Measurements from ENCODE around the gene IGFN1.

The IGFN1 gene

DNA sequence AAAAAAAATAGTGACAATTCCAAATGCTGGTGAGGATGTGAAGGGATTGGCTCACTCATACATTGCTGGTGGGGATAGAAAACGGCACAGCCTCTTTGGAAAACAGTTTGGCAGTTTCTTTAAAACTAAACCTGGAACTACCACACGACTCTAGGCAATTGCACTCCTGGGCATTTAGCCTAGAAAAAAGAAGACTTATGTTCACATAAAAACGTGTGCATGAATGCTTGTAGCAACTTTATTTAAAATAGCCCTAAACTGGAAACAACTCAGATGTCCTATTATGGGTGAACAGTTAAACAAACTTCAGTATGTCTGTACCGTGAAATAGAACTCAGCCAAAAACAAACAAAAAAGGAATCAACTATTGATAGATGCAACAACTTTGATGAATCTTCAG, 26.9 kb upstream of the IGFN1 start:
- DNase-seq (ENCODE audit: low spot score): no peak

DNA sequence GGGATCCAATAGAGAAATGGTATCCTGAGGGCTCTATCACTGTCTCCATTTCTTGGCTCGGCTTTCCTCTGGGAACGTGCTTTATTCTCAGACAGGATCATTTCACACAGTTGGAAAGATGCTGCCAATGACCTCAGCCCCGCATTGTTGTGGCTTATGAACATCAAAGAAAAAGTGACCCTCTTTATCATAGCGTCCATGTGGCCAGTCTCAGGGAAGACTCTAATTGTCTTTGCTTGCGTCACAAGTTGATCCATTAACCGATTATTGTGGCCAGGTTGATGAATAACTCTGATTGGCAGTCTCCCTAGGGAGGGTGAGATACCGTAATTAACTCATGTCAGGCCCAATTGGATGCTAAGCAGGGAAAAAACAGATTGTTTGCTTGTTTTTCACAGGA, 26.0 kb upstream of the IGFN1 start:
- DNase-seq (ENCODE audit: low spot score): no peak

DNA sequence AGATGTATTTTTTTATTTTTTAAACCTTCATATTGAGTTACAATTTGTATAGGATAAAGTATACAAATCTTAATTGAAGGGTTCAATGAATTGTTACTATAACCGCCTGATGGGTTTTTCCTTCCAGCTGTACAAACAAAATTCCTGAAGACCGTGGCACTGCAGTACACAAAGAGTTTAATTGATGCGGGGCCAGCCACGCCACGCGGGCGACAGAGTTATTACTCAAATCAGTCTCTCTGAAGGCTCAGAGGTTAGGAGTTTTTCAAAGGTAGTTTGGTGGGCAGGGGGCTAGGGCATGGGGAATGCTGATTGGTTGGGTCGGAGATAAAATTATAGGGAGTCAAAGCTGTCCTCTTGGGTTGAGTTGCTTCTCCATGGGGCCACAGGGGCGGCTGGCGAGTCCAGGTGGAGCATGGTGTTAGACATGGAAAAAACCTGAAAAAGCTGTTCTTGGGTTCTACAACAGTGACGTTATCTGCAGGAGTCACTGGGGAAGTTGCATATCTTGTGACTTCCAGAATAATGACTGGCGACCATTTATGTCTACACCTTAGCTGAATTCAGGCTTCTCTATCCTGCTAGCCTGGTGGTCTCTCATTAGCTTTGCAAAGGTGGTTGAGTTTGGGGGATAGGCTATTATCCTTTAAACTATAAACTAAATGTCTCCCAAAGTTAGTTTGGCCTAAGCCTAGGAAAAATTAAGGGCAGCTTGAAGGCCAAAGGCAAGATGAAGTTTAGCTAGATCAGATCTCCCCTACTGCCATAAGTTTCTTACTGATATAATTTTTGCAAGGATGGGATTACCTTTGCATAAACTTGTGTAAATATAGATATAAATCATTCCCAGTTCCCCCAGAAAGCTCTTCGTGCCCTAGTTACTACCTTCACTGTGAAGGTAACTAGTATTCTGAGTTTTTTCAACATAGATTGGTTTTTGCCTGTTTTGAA, 23.3 kb upstream of the IGFN1 start:
- DNase-seq (ENCODE audit: low spot score): no peak

DNA sequence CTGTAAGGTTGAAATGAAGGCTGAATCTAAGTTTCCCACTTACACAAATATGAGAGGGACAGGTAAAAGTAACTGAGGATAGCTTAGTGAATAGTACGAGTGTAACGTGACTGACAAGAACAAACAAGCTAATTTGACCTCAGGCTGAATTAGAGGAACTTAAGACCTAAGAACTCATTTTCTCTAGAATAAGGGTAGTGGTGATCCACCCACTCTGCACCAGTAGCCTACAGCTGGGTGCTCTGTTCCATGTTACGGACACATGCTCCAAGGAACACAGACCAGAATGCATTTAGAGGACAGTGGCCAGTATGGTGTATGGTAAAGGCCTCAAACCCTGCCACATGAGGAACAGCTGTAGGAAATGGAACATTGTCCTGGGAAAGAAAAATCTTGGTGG, 21.4 kb upstream of the IGFN1 start:
- no peak for DNase-seq (ENCODE audit: low spot score)

DNA sequence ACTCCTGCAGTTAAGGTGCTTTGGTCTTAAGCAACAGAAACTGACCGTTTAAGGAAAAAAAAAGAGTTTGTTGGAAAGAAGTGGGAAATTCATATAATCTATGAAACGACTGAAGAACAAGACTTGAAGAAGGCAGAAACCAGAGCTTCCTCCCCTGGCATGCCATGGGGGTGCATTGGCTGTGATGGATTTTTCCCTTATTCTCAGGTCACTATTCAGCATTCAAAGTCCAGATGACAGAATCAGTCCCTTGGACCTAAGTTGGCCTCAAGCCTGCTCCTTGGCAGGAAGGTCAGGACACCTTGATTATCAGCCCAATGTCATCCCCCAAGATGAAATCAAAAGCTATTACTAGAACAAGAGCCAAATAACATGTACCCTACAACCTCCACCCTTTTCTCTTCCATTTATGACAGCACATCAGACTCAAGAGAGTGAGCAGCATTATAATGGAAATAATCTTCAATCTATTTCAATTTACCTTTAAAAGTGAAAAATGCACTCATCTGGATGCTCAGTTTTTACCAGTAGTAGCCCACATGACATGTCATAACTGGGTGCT, 20.6 kb upstream of the IGFN1 start:
- DNase-seq (ENCODE audit: low spot score): no peak

DNA sequence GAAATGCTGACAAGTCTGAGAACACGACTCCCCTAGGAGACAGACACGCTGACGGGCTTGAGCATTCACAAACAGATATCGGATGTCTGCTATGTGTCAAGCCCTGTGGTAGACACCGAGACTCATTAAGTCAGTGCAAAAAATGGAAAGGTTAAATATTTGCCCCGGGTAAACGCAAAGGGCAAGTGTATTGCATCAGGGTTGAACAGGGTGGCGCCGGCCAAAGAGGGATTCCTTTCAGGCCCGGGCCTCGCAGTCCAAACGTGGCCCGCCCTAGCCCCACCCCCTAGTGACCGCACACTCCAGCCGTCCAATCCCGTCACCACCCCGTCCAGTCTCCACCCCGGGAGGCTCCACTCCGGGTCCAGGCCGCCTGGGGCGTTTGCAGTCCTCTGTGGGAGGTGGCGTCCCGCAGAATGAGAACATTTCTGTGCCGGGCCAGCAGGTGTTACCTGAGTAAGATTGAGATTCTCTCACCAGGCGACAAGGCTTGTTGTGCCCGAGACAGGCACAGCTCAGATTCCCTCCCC, 20.0 kb upstream of the IGFN1 start:
- peak; percentile 87 for DNase-seq (ENCODE audit: low spot score)

DNA sequence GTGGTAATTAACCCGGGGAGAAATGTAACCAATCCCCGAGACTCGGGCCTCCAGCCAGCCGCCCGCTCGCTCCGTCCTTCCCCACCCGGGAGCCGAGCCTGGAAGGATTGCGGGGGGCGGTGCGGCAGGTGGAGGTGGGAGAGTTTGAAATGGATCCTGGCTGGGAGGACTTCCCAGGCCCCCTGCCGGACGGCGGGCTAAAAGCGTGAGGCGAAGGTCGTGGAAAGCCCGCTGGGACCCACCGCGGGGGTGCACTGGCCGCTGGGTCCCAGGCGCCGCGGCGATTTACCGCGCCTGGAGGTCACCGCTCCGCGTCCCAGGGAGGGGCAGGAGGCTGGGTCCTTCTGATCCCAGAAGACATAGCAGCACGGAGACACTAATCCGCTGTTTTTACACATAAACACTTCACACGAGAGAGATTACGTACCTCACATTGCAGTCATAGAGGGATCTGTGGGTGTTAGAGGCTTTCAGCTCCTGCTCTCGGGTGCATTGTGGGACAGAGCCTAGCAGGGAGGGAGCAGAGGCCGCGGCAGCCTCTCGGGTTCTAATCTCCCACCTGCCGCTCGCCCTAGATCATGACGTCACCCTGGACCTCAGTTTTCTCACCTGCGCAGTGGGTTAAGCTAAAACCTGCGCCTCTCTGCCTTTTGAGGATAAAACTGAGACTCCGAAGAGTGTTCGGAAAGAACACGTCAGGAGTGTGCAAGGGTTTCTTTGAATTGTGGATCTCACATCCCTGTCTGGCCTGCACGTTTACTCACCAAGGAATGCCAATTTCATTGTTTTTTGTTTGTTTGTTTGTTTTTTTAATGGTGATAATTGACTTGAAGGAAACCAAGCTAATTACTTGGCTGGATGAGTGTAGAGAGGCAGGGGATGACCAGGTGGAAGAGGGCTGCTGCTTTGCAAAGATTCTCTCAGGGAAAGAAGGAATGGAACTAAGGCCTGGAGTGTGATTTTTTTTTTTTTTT, 19.3 kb upstream of the IGFN1 start:
- no peak for DNase-seq (ENCODE audit: low spot score)

DNA sequence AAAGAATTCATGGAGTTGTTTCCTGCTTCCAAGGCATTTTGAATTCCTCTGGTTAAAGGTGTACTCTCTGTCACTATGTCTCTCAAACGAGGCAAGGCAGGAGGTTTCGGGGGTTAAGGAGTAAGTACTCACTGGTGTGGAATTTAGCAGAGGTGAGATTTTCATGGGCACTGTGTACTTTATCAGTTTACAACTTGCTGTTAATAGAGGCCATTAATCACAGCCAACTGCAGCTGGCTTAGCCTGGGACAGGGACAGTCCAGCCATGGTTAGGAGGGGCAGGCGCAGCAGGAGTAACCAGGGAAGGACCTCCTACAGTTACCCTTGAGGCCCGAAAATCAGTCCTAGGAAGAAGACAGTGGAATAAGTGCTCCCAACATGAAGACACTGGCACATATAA, 18.3 kb upstream of the IGFN1 start:
- no peak for DNase-seq (ENCODE audit: low spot score)

DNA sequence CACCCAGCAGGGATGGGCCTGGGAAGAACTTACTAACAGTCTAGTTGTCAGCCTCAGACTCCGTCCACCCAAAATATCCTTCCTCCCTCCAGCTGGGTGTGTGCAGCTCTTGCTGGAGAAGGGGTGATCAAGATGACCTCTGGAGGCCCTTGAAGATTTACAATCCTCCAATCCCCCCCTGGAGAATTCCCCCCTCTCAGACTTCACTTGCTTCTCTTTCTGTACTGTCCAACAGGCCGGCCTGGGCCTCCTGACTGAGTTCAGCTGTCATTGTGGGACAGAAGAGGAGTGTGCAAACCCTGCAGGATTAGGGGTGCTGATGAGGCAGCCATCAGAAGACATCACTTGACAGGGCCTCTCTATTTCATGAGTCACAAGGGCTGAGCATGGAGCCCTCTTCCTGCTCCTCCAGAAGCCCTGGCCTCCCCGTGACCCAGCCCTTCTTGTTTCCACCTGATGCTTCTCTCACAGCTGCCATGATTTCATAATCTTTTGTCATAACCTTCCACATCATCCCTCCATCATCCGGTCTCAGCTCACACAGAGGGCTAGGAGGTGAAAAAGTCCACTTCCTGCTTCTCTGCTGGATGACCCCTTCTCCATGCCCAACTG, 17.5 kb upstream of the IGFN1 start:
- DNase-seq (ENCODE audit: low spot score): no peak

DNA sequence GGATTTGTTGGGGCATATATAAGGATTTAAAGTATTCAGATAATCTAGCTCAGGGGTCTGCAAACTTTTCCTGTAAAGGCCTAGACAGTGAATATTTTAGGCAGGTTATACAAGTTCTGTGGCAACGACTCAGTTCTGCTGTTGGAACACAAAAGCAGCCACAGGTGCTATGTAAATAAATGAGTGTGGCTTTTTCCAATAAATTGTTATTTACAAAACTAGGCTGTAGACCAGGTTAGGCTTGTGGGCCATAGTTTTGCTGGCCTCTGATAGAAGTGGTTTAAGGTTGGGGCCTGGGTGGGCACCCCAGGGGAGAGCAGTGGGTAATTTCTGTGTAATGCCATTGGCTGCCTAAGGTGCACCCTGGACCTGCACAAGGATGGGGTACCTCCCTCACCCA, 16.9 kb upstream of the IGFN1 start:
- DNase-seq (ENCODE audit: low spot score): no peak

DNA sequence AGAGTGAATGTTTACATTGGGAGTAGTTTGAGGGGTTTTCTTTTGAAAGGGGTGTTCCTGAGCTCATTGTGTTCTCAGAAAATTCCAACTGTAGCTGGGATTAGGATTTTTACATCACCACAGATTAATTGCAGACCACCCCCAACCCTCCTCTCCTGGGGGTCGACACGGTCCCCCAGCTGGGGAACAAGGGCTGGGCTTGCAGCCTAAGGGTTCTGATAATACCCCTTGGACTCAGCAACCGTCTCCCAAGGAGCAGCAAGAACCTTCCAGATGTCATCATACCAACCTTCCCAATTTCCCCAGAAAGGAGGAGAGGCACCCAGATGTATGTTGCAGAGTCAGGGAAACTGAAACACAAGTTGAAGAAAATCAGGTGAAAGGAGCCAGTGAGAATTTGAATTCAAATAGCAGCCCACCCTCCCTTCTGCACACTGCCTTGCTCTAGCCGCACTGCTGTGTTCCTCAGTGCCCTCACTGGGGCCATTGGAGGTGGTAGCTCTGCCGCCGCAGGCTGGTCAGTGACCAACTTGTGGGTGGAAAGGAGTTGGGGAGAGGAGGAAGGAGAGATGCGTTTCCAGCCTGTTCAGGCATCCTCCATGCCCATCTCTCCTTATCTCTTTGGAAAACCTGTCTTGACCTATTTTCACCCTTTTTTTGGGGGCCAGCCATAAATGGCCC, 14.7 kb upstream of the IGFN1 start:
- no peak for DNase-seq (ENCODE audit: low spot score)

DNA sequence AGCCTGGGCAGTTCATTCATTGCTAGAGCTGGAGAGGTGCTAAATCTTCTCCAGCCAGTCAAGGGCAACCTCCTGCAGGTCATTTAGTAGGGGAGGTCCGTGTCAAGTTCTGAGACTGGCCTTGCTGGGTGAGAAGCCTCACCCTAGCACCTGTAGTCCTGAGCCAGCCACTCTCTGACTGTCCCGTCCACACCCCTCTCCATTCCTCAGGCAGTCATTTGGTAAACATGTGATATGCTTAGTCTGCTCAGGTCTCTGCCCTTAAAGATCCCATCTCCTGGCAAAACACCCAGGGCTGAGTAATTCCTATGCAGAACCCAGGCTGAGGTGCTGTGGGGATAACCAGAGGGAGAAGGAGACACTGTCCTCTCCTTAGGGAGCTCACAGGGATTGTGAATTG, 13.7 kb upstream of the IGFN1 start:
- no peak for DNase-seq (ENCODE audit: low spot score)

DNA sequence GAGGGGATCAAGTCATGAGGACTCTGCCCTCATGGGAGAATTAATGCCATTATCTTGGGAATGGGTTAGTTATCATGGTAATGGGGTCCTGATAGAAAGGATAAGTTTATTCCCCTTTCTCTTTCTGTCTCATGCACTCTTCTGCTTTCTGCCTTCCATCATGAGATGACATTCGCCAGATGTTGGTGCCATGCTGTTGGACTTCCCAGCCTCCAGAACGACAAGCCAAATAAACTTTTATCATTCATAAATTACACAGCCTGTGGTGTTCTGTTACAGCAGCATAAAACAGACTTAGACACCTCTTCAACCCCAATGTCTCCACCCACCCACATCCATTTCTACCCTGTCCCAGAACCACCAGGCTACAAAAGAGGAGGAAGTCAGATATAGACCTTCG, 11.9 kb upstream of the IGFN1 start:
- DNase-seq (ENCODE audit: low spot score): no peak

DNA sequence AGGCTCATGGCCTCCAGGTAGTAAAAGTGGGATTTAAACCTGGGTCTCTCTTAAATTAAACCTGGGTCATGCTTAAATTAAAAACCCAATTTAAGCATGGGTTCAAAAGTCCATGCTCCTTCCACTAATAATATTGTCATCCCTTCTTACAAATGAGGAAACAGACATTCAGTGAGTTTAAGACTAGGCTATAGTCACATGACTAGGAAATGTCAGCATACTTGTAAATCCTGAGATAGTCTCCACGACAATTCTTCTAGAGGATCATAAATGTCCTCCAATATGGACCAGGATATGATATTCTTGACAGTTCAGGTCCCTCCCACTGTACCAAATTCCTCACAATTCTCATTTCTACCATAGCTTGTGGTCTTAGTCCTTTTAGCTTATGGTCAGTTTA, 10.5 kb upstream of the IGFN1 start:
- DNase-seq (ENCODE audit: low spot score): no peak

DNA sequence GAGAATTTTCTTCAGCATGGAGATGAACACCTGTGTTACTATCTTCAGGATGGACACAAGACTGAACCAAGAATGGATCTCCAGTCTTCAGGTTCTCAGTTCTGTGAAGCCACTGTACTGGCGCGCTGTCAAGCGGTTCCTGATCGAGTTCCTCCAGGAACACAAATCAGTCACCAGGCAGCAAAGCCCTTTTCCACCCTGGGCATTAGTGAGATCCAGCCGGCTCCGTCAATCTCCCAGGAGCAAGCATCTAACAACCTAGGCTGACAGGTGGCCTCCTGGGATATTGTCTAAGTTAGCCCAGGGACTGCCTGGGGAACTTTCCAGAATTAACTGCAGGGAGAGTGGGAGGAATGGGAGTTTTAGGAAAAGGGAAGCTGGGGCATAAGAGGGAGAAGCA, 9.7 kb upstream of the IGFN1 start:
- DNase-seq (ENCODE audit: low spot score): no peak

DNA sequence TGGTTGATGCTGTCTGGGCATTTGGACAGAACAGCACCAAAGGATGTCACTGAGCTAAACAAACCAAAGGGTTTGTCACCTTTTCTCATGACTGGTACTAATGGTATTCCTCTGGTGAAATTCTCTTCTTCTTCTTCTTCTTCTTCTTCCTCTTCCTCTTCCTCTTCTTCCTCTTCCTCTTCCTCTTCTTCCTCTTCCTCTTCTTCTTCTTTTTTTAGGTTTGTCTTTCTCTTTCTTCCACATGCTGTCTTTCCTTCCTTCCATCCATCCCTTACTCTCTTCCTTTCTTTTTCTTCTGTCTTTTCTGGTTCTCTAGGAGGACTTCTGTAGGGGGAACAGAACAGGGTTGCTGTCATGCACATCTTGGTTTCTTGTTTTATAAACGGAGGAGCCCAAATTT, 9.3 kb upstream of the IGFN1 start:
- DNase-seq (ENCODE audit: low spot score): no peak

DNA sequence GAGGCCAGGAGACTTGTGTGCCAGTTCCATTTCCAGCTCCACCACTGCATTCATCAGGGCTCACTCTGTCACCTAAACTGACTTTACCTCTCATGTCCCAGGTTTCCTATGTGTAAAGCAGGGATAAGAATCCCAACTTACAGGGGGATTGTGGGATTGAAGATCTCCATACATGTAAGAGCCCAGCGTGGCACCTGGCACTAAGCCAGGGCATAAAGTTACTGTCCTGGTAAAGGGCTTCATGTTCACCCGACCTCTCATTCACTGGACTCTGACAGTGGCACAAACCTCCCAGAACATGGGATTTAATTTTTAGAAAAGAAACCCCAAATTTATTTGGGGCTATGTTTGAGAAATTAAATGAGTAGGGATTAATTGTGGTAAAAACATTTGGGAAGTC, 8.9 kb upstream of the IGFN1 start:
- no peak for DNase-seq (ENCODE audit: low spot score)

DNA sequence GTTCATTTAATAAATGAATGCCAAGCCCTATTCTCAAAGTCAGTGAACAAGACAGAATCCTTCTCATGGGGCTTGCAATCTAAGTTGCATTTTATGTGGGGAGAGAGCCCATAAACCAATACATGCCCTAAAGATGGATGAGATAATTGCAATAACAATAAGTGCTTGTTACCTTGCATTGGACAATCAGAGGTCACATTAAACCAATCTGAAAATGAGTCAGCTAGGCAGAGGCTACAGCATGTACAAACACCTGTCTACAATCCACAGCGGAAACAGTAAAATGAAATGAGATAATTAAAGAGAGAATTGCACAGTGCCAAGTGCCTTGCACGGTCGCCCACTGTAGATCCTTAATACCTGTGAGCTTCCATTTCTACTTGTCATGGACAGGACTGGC, 7.4 kb upstream of the IGFN1 start:
- DNase-seq (ENCODE audit: low spot score): no peak

DNA sequence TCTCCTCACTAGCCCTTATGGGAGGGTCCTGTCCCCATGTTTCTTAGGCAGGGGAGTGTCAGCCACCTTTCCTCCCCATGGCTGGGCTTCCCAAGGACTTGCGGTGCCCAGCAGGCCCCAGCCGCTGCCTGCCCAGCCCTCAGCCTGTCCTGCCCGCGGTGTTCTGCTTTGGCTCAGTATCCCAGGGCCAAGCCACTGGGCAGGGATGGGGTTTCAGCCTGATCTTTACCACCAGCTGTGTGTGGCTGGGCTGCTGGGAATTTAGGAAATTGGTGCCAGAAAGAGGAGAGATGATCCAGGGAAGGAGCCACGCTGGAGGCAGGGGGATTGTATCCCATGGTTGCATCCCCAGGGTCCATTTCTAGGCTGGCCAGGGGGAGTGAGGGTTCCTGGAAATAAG, 6.9 kb upstream of the IGFN1 start:
- DNase-seq (ENCODE audit: low spot score): no peak

DNA sequence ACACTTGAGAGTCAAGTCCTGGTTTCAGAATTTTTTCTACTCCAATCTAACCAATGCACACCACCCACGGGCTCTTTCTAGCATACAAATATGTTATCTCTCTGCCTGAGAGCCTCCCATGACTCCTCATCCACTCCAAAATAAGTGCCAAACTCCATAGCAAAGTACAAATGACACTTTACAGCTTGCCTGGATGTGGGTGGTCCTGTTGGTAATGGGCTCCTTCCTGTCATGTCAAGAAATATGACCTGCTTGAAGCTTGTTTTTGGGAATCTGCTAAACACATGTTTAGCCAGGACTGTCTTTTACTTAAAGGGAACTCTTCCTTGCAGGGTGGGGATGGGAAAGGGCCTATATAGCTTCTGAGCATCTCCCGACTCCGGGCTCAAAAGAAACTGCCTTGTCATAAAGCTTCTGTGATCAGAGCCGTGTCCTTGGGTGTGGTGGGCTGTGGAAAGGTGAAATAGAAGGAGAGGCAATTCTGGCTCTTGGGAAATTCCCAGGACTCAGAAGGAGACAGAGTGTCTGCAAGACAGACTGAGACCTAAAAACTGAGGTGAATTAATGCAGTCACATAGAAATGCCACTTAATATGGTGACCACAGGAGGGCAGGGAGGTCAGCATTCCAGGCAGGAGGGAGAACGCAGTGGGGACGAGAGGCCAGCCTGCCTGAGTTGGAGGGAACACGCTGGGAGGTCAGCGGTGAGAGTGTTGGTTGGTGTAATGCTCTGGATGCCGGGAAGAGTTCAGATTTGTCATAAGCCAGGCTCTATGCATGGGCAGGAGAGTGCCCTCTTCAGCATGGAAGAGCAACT, 6.1 kb upstream of the IGFN1 start:
- no peak for DNase-seq (ENCODE audit: low spot score)

DNA sequence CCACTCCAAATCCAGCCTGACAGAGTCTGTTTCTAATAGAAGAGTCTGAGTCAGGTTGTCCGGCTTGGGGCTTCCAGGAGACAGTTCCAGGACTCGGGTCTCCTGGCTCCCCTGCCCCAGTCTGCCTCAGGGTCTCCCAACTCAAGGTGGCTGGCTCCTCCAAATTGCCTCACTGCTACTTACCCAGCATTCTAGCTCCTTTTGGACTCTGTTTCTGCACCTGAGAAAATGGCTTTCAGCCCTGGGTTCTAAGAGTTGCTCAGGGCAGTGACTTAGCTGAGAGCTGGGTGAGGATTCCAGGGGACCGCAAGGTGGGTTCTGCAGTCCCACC, 5.5 kb upstream of the IGFN1 start:
- peak; percentile 13 for DNase-seq (ENCODE audit: low spot score)

Data from hematopoietic multipotent progenitor cell treated with erythropoietin and hydrocortisone succinate and interleukin-3 and kit ligand, for 17 days (in vitro differentiated cells).